CD4-positive, alpha-beta memory T cell (primary cell): ENCODE results near the gene NETO2. TPM values are rescaled to one million over a fixed set of nuclear protein-coding genes. Genes with fewer than 3 reads are reported as not detected.

Experiments used
- CTCF ChIA-PET: fragments of 350-600 bp; sonication (Branson Sonifier 250); formaldehyde crosslinking; loops from one replicate; lab custom pipeline; 2021; ENCODE audit warnings: inconsistent platforms; ENCODE audit not compliant: partially characterized antibody; lab: Charles Lee
- POLR2A ChIA-PET: fragments of 350-600 bp; sonication (Branson Sonifier 250); formaldehyde crosslinking; loops from one replicate; lab custom pipeline; 2021; ENCODE audit not compliant: partially characterized antibody; lab: Charles Lee
- DNase-seq, 5 donors: peaks; one replicate each; pipeline versions ENCODE4 v3.0.0 to v3.0.0-alpha.2; 2020 to 2022; ENCODE audit warnings: mixed read lengths in 1 of 5
- H3K27ac ChIP-seq: one replicate; pipeline ENCODE4 v1.7.0; 2013; ENCODE audit warnings: low read depth, low read length
- H3K27me3 ChIP-seq: 2 replicates; pipeline ENCODE4 v1.7.0; 2013; ENCODE audit warnings: mild to moderate bottlenecking, low read length, moderate library complexity; ENCODE audit not compliant: insufficient read depth
- H3K36me3 ChIP-seq: 2 replicates; pipeline ENCODE4 v1.7.0; 2013; ENCODE audit warnings: mild to moderate bottlenecking, low read length, moderate library complexity; ENCODE audit not compliant: insufficient read depth
- H3K4me1 ChIP-seq: 2 replicates; pipeline ENCODE4 v1.7.0; 2013; ENCODE audit warnings: mild to moderate bottlenecking, low read length, moderate library complexity; ENCODE audit not compliant: insufficient read depth
- H3K4me3 ChIP-seq, 2 donors: one replicate each; pipeline ENCODE4 v1.7.0; 2013; ENCODE audit warnings: low read length in 2 of 2, mild to moderate bottlenecking in 1 of 2
- H3K9me3 ChIP-seq, 2 donors: one replicate each; pipeline ENCODE4 v1.7.0; 2013; ENCODE audit warnings: low read length in 2 of 2, control low read depth in 1 of 2; ENCODE audit not compliant: control insufficient read depth in 1 of 2
- H3K27ac Mint-ChIP-seq, 7 donors: one replicate each; pipeline ENCODE4 v1.8.0; 2020 to 2021; ENCODE audit warnings: mixed read lengths in 7 of 7, mild to moderate bottlenecking in 6 of 7, inconsistent platforms in 3 of 7, moderate library complexity in 3 of 7
- H3K27me3 Mint-ChIP-seq, 2 donors: one replicate each; pipeline ENCODE4 v1.8.0; 2020 to 2021; ENCODE audit warnings: mixed read lengths in 2 of 2
- H3K36me3 Mint-ChIP-seq, 2 donors: one replicate each; pipeline ENCODE4 v1.8.0; 2020 to 2021; ENCODE audit warnings: mixed read lengths in 2 of 2, inconsistent platforms in 1 of 2, mild to moderate bottlenecking in 1 of 2
- H3K4me1 Mint-ChIP-seq, 4 donors: one replicate each; pipeline ENCODE4 v1.8.0; 2020 to 2021; ENCODE audit warnings: mixed read lengths in 4 of 4, mild to moderate bottlenecking in 1 of 4
- H3K4me3 Mint-ChIP-seq, 8 donors: one replicate each; pipeline ENCODE4 v1.8.0; 2020 to 2021; ENCODE audit warnings: mixed read lengths in 8 of 8, mild to moderate bottlenecking in 7 of 8, moderate library complexity in 6 of 8, inconsistent platforms in 3 of 8
- H3K9me3 Mint-ChIP-seq, 8 donors: one replicate each; pipeline ENCODE4 v1.8.0; 2020 to 2021; ENCODE audit warnings: mixed read lengths in 8 of 8, mild to moderate bottlenecking in 5 of 8, inconsistent platforms in 3 of 8, moderate library complexity in 1 of 8
- intact Hi-C: fragments of 100-400 bp; cut with micrococcal nuclease; formaldehyde crosslinking; loops from one replicate; pipeline ENCODE4 v1.15.1; 2023
- polyA plus RNA-seq, 2 donors: library from polyadenylated mRNA; unstranded; fragments of 300-500 nt; fragmentation: Illumina TruSeq; gene quantifications; one replicate each; pipeline ENCODE4 v1.2.3, GENCODE V29; 2021
- total RNA-seq, 2 experiments: library from RNA; stranded (reverse); gene quantifications; one replicate each; pipeline ENCODE4 v1.2.3, GENCODE V29; 2021

NETO2 gene
- total and polyA plus RNA-seq, 4 experiments from 2014 or later: 3.0 to 5.1 (median 4.1) TPM

DNA sequence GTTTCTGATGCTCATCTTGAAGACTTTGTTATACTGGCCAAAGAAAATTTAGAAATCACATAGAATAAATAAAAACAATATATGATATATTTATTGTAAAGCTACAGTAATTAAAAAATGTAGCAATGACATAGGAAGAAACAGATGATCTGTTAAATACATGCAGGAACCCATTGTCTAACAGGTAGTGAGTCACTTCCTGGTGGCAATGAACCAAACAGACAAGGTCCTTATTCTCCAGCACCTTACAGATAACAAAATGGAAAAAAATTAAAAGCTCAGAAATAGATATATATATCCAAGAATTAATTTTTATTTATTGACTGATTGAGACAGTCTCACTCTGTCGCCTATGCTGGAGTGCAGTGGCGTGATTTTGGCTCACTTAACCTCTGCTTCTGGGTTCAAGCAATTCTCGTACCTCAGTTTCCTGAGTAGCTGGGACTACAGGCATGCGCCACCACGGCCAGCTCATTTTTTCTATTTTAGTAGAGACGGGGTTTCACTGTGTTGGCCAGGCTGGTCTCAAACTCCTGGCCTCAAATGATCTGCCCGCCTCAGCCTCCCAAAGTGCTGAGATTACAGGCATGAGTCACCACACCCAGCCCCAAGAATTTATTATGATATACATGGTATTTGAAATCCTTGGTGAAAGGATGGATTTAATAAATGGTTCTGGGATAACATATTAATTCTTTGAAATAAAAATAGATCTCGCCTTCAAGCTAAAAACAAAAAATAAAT lies 7.5 kb downstream of the NETO2 start:
- Histone ChIP-seq H3K9me3 (no peaks in the 10 kb centered on the region), H3K27ac (no peak overlapping the region), H3K4me1 (peaks cover 8% of the 10 kb centered on the region), H3K4me3 (no peak overlapping the region), H3K36me3 (no peaks in the 10 kb centered on the region), H3K27me3 (no peaks in the 10 kb centered on the region)
- H3K36me3 Mint-ChIP-seq: no peaks in the 10 kb centered on the region
- ChIA-PET POLR2A (interaction anchor here (0.8 kb wide), 1 partner anchor 435 kb away, joined by 3 read pairs; no protein-coding TSS in a partner anchor), CTCF (interaction anchor here (0.8 to 1.2 kb wide), 3 partner anchors 8 to 920 kb away, joined by 3 to 5 read pairs (median 3); partner anchors contain the start of gene NETO2)
- peak overlapping the region in 1 of 7 donors; percentile 36 for H3K27ac Mint-ChIP-seq
- H3K27me3 Mint-ChIP-seq: no peaks in the 10 kb centered on the region
- H3K4me1 Mint-ChIP-seq: peaks cover 0 to 13% (median 2%) of the 10 kb centered on the region in 4 donors
- intact Hi-C loops: no loop called here
- no peaks in the 10 kb centered on the region for H3K9me3 Mint-ChIP-seq
- peak in 1 of 5 donors; percentile 47 for DNase-seq
- H3K4me3 Mint-ChIP-seq: peak overlapping the region in 6 of 8 donors; percentile 13 to 32 (median 21)

DNA sequence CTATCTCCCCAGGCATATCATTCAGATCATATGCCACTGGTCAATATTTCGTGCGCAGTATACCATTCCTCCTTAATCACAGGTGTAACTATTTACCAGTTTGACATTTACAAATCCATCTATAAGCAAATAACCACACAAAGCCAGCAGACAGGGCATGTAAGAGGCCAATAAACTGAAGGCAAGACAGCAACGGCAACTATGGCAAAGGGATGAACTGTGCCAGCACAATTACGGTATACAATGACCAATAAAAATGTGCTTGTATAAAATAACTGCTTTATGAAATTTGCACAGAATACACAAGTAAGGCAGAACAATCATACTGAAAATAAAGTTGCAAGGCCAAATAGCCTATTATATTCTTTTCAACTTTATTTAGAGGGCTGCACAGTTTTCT lies 9.2 kb downstream of the NETO2 start:
- Mint-ChIP-seq H3K4me3 (no peak overlapping the region), H3K36me3 (no peaks in the 10 kb centered on the region), H3K4me1 (peaks cover 1 to 13% (median 4%) of the 10 kb centered on the region in 4 donors), H3K27me3 (no peaks in the 10 kb centered on the region), H3K9me3 (peaks cover 0 to 1% (median 0%) of the 10 kb centered on the region in 8 donors), H3K27ac (no peak overlapping the region)
- ChIA-PET CTCF (no interaction called here), POLR2A (no interaction called here)
- intact Hi-C loops: no loop called here
- DNase-seq: no peak
- H3K27ac ChIP-seq: no peak overlapping the region
- H3K4me1 ChIP-seq: peaks cover 8% of the 10 kb centered on the region
- H3K9me3 ChIP-seq: no peaks in the 10 kb centered on the region
- H3K36me3 ChIP-seq: no peaks in the 10 kb centered on the region
- H3K4me3 ChIP-seq: no peak overlapping the region
- no peaks in the 10 kb centered on the region for H3K27me3 ChIP-seq

DNA sequence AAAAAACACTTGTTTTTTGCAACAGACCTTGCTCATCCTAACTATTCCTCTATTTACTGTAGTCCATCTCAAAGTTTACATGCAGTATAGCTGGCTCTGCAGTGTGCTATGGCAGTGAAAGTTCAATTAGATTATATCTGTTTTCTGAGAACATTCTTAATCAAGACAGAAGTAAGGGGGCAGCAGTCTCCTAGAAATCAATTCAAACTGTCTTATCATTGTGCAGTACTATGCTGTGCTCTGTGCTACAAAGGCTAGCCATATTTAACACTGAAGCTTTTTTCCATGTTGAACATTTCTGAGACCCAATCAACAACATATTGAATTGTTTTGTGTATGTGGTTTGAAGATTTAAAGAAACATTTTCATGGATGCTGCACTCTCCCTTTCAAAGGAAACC lies 11.4 kb downstream of the NETO2 start:
- intact Hi-C loops: no loop called here
- POLR2A ChIA-PET: interaction anchor here (1.5 kb wide), 1 partner anchor 9 kb away, joined by 3 read pairs; no protein-coding TSS in a partner anchor
- peaks cover 0 to 4% of the 10 kb centered on the region in 2 donors for H3K36me3 Mint-ChIP-seq
- no peaks in the 10 kb centered on the region for H3K27me3 ChIP-seq
- no peak for DNase-seq
- H3K4me3 Mint-ChIP-seq: no peak overlapping the region
- H3K4me1 Mint-ChIP-seq: peaks cover 1 to 13% (median 3%) of the 10 kb centered on the region in 4 donors
- no peak overlapping the region for H3K27ac ChIP-seq
- no peaks in the 10 kb centered on the region for H3K9me3 ChIP-seq
- no peaks in the 10 kb centered on the region for H3K27me3 Mint-ChIP-seq
- H3K36me3 ChIP-seq: no peaks in the 10 kb centered on the region
- H3K9me3 Mint-ChIP-seq: peaks cover 0 to 1% (median 0%) of the 10 kb centered on the region in 8 donors
- no peak overlapping the region for H3K4me3 ChIP-seq
- no peak overlapping the region for H3K27ac Mint-ChIP-seq
- H3K4me1 ChIP-seq: no peaks in the 10 kb centered on the region
- CTCF ChIA-PET: interaction anchor here (0.9 to 3.7 kb wide), 3 partner anchors 10 to 923 kb away, joined by 3 to 37 read pairs (median 3); partner anchors contain the start of gene NETO2

DNA sequence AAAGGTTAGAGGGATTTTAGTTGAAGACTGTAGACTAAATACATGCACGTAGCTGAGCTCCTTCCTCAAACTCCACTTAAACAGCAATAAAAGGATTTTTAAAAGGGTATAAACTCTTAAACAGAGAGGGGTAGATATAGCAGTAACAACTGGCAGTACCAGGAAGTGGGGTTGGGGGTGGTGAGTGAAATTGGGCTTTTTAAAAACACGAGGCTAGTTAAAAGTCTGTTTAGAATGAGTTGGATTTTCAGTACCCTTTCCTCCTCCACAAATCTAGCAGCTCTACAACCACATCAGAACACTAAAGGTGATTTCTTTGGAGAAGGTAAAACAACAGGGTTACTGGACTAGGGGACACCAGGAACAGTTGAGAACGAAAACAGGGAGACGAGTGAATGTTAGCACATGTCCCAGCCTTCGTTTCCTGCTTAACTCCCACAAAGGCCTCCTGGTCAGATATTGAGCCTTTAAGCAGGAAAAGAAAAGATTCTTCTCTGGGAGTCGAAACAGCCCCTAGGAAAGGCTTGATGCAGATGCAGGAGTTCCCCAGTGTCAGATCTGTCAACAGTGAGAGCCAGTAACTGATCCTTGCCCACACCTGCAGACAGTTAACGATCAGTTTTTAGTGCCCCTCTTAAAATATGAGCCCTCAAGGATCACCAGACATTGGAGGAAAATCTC lies 13.8 kb downstream of the NETO2 start:
- Mint-ChIP-seq H3K27me3 (no peaks in the 10 kb centered on the region), H3K4me1 (peaks cover 0 to 3% (median under 1%) of the 10 kb centered on the region in 4 donors), H3K9me3 (peaks cover 0 to 2% (median 0%) of the 10 kb centered on the region in 8 donors), H3K36me3 (peaks cover 0 to 7% of the 10 kb centered on the region in 2 donors), H3K4me3 (peak overlapping the region in 2 of 8 donors; percentile 34 to 59), H3K27ac (peak overlapping the region in 3 of 7 donors; percentile 33 to 71 (median 68))
- Histone ChIP-seq H3K27me3 (no peaks in the 10 kb centered on the region), H3K4me1 (no peaks in the 10 kb centered on the region), H3K27ac (no peak overlapping the region), H3K9me3 (no peaks in the 10 kb centered on the region), H3K36me3 (no peaks in the 10 kb centered on the region), H3K4me3 (no peak overlapping the region)
- ChIA-PET CTCF (interaction anchor here (1.1 to 1.4 kb wide), 2 partner anchors 12 to 183 kb away, joined by 3 read pairs; no protein-coding TSS in a partner anchor), POLR2A (no interaction called here)
- intact Hi-C loops: no loop called here
- DNase-seq: no peak

DNA sequence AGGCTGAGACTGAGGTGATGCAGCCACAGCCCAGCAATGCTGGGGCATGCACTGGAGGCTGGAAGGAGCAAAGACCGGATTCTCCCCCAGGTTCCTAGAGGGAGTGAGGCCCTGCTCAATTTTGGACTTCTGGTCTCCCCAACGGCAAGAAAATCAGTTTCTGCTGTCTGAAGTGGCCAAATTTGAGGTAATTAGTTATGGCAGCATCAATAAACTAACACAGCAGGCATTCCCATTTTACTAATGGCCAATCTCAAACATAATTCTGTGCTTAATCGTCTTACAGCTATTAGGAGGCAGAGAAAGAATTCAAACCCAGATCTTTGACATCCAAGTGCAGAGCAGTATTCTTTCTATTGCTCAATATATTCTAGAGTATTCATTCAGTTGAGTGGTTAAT lies 16.2 kb downstream of the NETO2 start:
- Histone ChIP-seq H3K4me3 (no peak overlapping the region), H3K27me3 (no peaks in the 10 kb centered on the region), H3K4me1 (no peaks in the 10 kb centered on the region), H3K27ac (no peak overlapping the region), H3K36me3 (no peaks in the 10 kb centered on the region), H3K9me3 (no peaks in the 10 kb centered on the region)
- intact Hi-C loops: no loop called here
- Mint-ChIP-seq H3K4me1 (peaks cover 0 to 3% (median 0%) of the 10 kb centered on the region in 4 donors), H3K9me3 (peaks cover 0 to 2% (median 0%) of the 10 kb centered on the region in 8 donors), H3K27ac (no peak overlapping the region), H3K36me3 (peaks cover 0 to 7% of the 10 kb centered on the region in 2 donors), H3K4me3 (no peak overlapping the region), H3K27me3 (no peaks in the 10 kb centered on the region)
- POLR2A ChIA-PET: no interaction called here
- no peak for DNase-seq
- CTCF ChIA-PET: interaction anchor here (2.9 kb wide), 1 partner anchor 14 kb away, joined by 11 read pairs; no protein-coding TSS in a partner anchor

DNA sequence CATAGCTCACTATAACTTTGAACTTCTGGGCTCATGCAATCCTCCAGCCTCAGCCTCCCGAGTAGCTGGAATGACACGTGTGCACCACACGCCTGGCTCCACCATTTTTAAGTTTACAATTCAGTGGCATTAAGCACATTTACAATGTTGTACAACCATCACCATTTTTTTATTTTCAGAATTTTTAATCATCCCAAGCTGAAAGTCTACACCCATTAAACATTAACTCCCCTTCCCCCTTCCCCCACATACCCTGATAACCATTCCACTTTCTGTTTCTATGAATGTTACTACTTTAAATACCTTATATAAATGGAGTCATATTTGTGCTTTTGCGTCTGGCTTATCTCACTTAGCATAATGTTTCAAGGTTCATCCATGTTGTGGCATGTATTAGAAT lies 18.0 kb downstream of the NETO2 start:
- Mint-ChIP-seq H3K4me3 (no peak overlapping the region), H3K4me1 (peaks cover 0 to 3% (median 0%) of the 10 kb centered on the region in 4 donors), H3K27me3 (no peaks in the 10 kb centered on the region), H3K27ac (no peak overlapping the region), H3K9me3 (peaks cover 0 to 2% (median 0%) of the 10 kb centered on the region in 8 donors), H3K36me3 (peaks cover 0 to 12% of the 10 kb centered on the region in 2 donors)
- Histone ChIP-seq H3K4me3 (no peak overlapping the region), H3K9me3 (no peaks in the 10 kb centered on the region), H3K27ac (no peak overlapping the region), H3K36me3 (no peaks in the 10 kb centered on the region), H3K27me3 (no peaks in the 10 kb centered on the region), H3K4me1 (no peaks in the 10 kb centered on the region)
- DNase-seq: no peak
- intact Hi-C loops: no loop called here
- ChIA-PET POLR2A (no interaction called here), CTCF (interaction anchor here (0.6 to 2.9 kb wide), 2 partner anchors 16 to 18 kb away, joined by 3 to 11 read pairs; partner anchors contain the start of gene NETO2)

DNA sequence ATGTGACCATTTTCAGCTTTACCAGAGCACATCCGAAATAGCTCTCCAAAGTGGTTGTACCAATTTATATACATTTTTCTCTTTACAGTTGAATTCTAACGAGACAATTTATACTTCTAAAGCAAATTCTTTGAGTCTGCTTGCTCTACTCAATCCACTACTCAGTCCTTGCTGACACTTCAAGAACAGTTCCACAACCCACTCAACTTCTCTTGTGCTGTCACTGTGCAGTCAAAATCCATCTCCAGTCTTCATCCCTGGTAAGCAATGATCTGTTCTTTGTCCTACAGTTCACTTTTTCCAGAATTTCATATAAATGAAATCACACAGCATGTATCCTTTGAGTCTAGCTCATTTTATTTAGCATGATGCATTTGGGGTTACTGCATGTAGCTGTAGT lies 30.6 kb downstream of the NETO2 start:
- Mint-ChIP-seq H3K27me3 (no peaks in the 10 kb centered on the region), H3K4me3 (no peak overlapping the region)

More for the DNA sequence above, 30.6 kb downstream of the NETO2 start:
- CTCF ChIA-PET: interaction anchor here (0.9 to 1.3 kb wide), 3 partner anchors 28 to 31 kb away, joined by 3 to 4 read pairs (median 4); partner anchors contain the start of gene NETO2
- Histone ChIP-seq H3K4me3 (no peak overlapping the region), H3K9me3 (no peaks in the 10 kb centered on the region), H3K36me3 (no peaks in the 10 kb centered on the region), H3K4me1 (no peaks in the 10 kb centered on the region), H3K27me3 (no peaks in the 10 kb centered on the region), H3K27ac (no peak overlapping the region)
- H3K27ac Mint-ChIP-seq: no peak overlapping the region
- intact Hi-C loops: no loop called here
- H3K4me1 Mint-ChIP-seq: peaks cover 4 to 8% (median 7%) of the 10 kb centered on the region in 4 donors
- peaks cover 0 to 4% of the 10 kb centered on the region in 2 donors for H3K36me3 Mint-ChIP-seq
- POLR2A ChIA-PET: no interaction called here
- DNase-seq: no peak
- H3K9me3 Mint-ChIP-seq: no peaks in the 10 kb centered on the region
